Mesendoderm (in vitro differentiated cells): Measurements from ENCODE around the gene SOX8.

Experiments used
- DNase-seq: peaks from one replicate; pipeline ENCODE4 v3.0.0; 2013
- H2AK5ac ChIP-seq: 2 replicates; pipeline ENCODE4 v1.6.1; 2013; ENCODE audit warnings: low read length, inconsistent platforms
- H2BK120ac ChIP-seq: 2 replicates; pipeline ENCODE4 v1.6.1; 2013; ENCODE audit warnings: low read depth, mild to moderate bottlenecking, low read length, moderate library complexity, mixed read lengths
- H2BK15ac ChIP-seq: replicated peaks from 2 replicates; pipeline ENCODE4 v1.6.1; 2013; ENCODE audit warnings: low read depth, mild to moderate bottlenecking, moderate library complexity
- H2BK5ac ChIP-seq: 2 replicates; pipeline ENCODE4 v1.6.1; 2013; ENCODE audit warnings: low read length, inconsistent platforms
- H3K18ac ChIP-seq: 2 replicates; pipeline ENCODE4 v1.6.1; 2013; ENCODE audit warnings: mild to moderate bottlenecking, low read length, mixed read lengths
- H3K23ac ChIP-seq: one replicate; pipeline ENCODE4 v1.6.1; 2013; ENCODE audit warnings: low read length
- H3K27ac ChIP-seq: 2 replicates; pipeline ENCODE4 v1.5.1; 2013; ENCODE audit warnings: low read depth, mild to moderate bottlenecking, inconsistent platforms, low read length, moderate library complexity
- H3K27me3 ChIP-seq: 2 replicates; pipeline ENCODE4 v1.6.1; 2013; ENCODE audit warnings: low read length, control low read depth, mild to moderate bottlenecking, inconsistent platforms; ENCODE audit not compliant: insufficient read depth, poor library complexity
- H3K36me3 ChIP-seq: 2 replicates; pipeline ENCODE4 v1.6.1; 2013; ENCODE audit warnings: low read length, inconsistent platforms; ENCODE audit not compliant: control insufficient read depth, insufficient read depth
- H3K4ac ChIP-seq: one replicate; pipeline ENCODE4 v1.6.1; 2013; ENCODE audit warnings: low read depth, mild to moderate bottlenecking, low read length, moderate library complexity
- H3K4me1 ChIP-seq: 2 replicates; pipeline ENCODE4 v1.6.1; 2013; ENCODE audit warnings: low read depth, low read length, inconsistent platforms; ENCODE audit not compliant: control insufficient read depth
- H3K4me2 ChIP-seq: 2 replicates; pipeline ENCODE4 v1.6.1; 2013; ENCODE audit warnings: low read length
- H3K4me3 ChIP-seq: 2 replicates; pipeline ENCODE4 v1.5.1; 2013; ENCODE audit warnings: mild to moderate bottlenecking, low read length
- H3K56ac ChIP-seq: one replicate; pipeline ENCODE4 v1.6.1; 2013; ENCODE audit warnings: low read length
- H3K79me1 ChIP-seq: 2 replicates; pipeline ENCODE4 v1.6.1; 2013; ENCODE audit warnings: low read length, inconsistent platforms
- H3K79me2 ChIP-seq: 2 replicates; pipeline ENCODE4 v1.6.1; 2013; ENCODE audit warnings: mild to moderate bottlenecking, low read length; ENCODE audit not compliant: control insufficient read depth, insufficient read depth
- H3K9ac ChIP-seq: 2 replicates; pipeline ENCODE4 v1.6.1; 2013; ENCODE audit warnings: low read length, inconsistent platforms
- H4K5ac ChIP-seq: one replicate; pipeline ENCODE4 v1.6.1; 2013; ENCODE audit warnings: low read length
- H4K8ac ChIP-seq: one replicate; pipeline ENCODE4 v1.6.1; 2013; ENCODE audit warnings: low read depth, mild to moderate bottlenecking, control low read depth, low read length, moderate library complexity
- WGBS: extraction: QIAGEN DNeasy Blood & Tissue Kit; methylation state at CpG from one replicate; pipeline ENCODE4 v1.1.7; 2013; ENCODE audit warnings: low lambda C conversion rate, missing lambda C conversion rate; ENCODE audit not compliant: insufficient coverage; ENCODE audit errors: extremely low coverage; 5-methylcytosine and 5-hydroxymethylcytosine counted together

Gene SOX8

GRCh38 chr16:965036-965395, 16.6 kb upstream of the SOX8 start:
- H2AK5ac ChIP-seq = no peak overlapping the region
- H3K23ac ChIP-seq = no peak overlapping the region
- H4K5ac ChIP-seq = no peak overlapping the region
- no peak overlapping the region for H3K56ac ChIP-seq
- peaks cover 3% of the 10 kb centered on the region for H3K79me1 ChIP-seq
- no peak overlapping the region for H3K4me3 ChIP-seq
- no peak overlapping the region for H3K9ac ChIP-seq
- no peak overlapping the region for H2BK5ac ChIP-seq
- no peak overlapping the region for H2BK15ac ChIP-seq
- no peaks in the 10 kb centered on the region for H3K79me2 ChIP-seq
- no peak overlapping the region for H3K4ac ChIP-seq
- no peak overlapping the region for H2BK120ac ChIP-seq
- WGBS = no CpG with 5 or more reads among the region's 13 CpGs
- H3K18ac ChIP-seq = no peak overlapping the region
- H3K4me1 ChIP-seq = no peaks in the 10 kb centered on the region
- H3K36me3 ChIP-seq = no peaks in the 10 kb centered on the region
- DNase-seq = no peak
- no peak overlapping the region for H4K8ac ChIP-seq
- H3K4me2 ChIP-seq = no peak overlapping the region
- no peak overlapping the region for H3K27ac ChIP-seq
- no peaks in the 10 kb centered on the region for H3K27me3 ChIP-seq

GRCh38 chr16:965487-965886, 16.1 kb upstream of the SOX8 start:
- H3K27ac ChIP-seq = no peak overlapping the region

GRCh38 chr16:966035-966434, 15.5 kb upstream of the SOX8 start:
- H2BK5ac ChIP-seq = no peak overlapping the region
- no peaks in the 10 kb centered on the region for H3K79me2 ChIP-seq
- no peak overlapping the region for H2AK5ac ChIP-seq
- no peak overlapping the region for H3K4ac ChIP-seq
- H3K36me3 ChIP-seq = no peaks in the 10 kb centered on the region
- H3K23ac ChIP-seq = no peak overlapping the region
- no peak for DNase-seq
- H4K8ac ChIP-seq = no peak overlapping the region
- no peaks in the 10 kb centered on the region for H3K27me3 ChIP-seq
- H3K4me1 ChIP-seq = no peaks in the 10 kb centered on the region
- no peak overlapping the region for H3K27ac ChIP-seq
- no peak overlapping the region for H3K4me3 ChIP-seq
- no peak overlapping the region for H3K4me2 ChIP-seq
- no CpG with 5 or more reads among the region's 18 CpGs for WGBS
- H3K18ac ChIP-seq = no peak overlapping the region
- H3K79me1 ChIP-seq = peaks cover 3% of the 10 kb centered on the region
- H4K5ac ChIP-seq = no peak overlapping the region
- H3K9ac ChIP-seq = no peak overlapping the region
- H2BK15ac ChIP-seq = no peak overlapping the region
- H2BK120ac ChIP-seq = no peak overlapping the region
- no peak overlapping the region for H3K56ac ChIP-seq

More at GRCh38 chr16:965487-965886, 16.1 kb upstream of the SOX8 start:
- Histone ChIP-seq H2BK120ac (no peak overlapping the region), H2AK5ac (no peak overlapping the region), H3K4ac (no peak overlapping the region), H2BK15ac (no peak overlapping the region), H4K5ac (no peak overlapping the region), H3K27me3 (no peaks in the 10 kb centered on the region), H3K4me1 (no peaks in the 10 kb centered on the region), H3K18ac (no peak overlapping the region), H3K79me2 (no peaks in the 10 kb centered on the region), H3K23ac (no peak overlapping the region), H3K4me2 (no peak overlapping the region), H3K36me3 (no peaks in the 10 kb centered on the region), H4K8ac (no peak overlapping the region), H3K4me3 (no peak overlapping the region), H3K79me1 (peaks cover 3% of the 10 kb centered on the region), H3K56ac (no peak overlapping the region), H2BK5ac (no peak overlapping the region), H3K9ac (no peak overlapping the region)
- no peak for DNase-seq
- WGBS = no CpG with 5 or more reads among the region's 4 CpGs

- H2BK5ac ChIP-seq = no peak overlapping the region
- H3K4me1 ChIP-seq = no peaks in the 10 kb centered on the region
- H4K5ac ChIP-seq = no peak overlapping the region
- no peak overlapping the region for H3K4me3 ChIP-seq
- peaks cover 3% of the 10 kb centered on the region for H3K79me1 ChIP-seq
- no peak overlapping the region for H3K9ac ChIP-seq
- H3K18ac ChIP-seq = no peak overlapping the region
- no peak overlapping the region for H2AK5ac ChIP-seq
- WGBS = no CpG with 5 or more reads among the region's 10 CpGs
- H2BK15ac ChIP-seq = no peak overlapping the region
- DNase-seq = no peak
- H2BK120ac ChIP-seq = no peak overlapping the region
- H3K79me2 ChIP-seq = no peaks in the 10 kb centered on the region
- H3K27me3 ChIP-seq = no peaks in the 10 kb centered on the region
- H3K4me2 ChIP-seq = no peak overlapping the region
- H3K4ac ChIP-seq = no peak overlapping the region
- H3K23ac ChIP-seq = no peak overlapping the region
- H3K27ac ChIP-seq = no peak overlapping the region
- H3K56ac ChIP-seq = no peak overlapping the region
- no peaks in the 10 kb centered on the region for H3K36me3 ChIP-seq
- no peak overlapping the region for H4K8ac ChIP-seq
These were observed 15.1 kb upstream of the SOX8 start for GRCh38 chr16:966505-966904.

GRCh38 chr16:967077-967541, 14.5 kb upstream of the SOX8 start:
- Histone ChIP-seq H3K56ac (no peak overlapping the region), H3K36me3 (no peaks in the 10 kb centered on the region), H3K4me2 (no peak overlapping the region), H3K9ac (no peak overlapping the region), H2AK5ac (no peak overlapping the region), H3K4ac (no peak overlapping the region), H3K79me2 (no peaks in the 10 kb centered on the region), H2BK15ac (no peak overlapping the region), H4K5ac (no peak overlapping the region), H3K27ac (no peak overlapping the region), H3K79me1 (peaks cover 3% of the 10 kb centered on the region), H2BK5ac (no peak overlapping the region), H2BK120ac (no peak overlapping the region), H4K8ac (no peak overlapping the region), H3K27me3 (no peaks in the 10 kb centered on the region), H3K4me1 (no peaks in the 10 kb centered on the region), H3K4me3 (no peak overlapping the region), H3K18ac (no peak overlapping the region), H3K23ac (no peak overlapping the region)
- WGBS = no CpG with 5 or more reads among the region's 20 CpGs
- no peak for DNase-seq

GRCh38 chr16:967546-968295, 13.8 kb upstream of the SOX8 start:
- no peaks in the 10 kb centered on the region for H3K4me1 ChIP-seq
- H3K79me1 ChIP-seq = peaks cover 3% of the 10 kb centered on the region
- H2BK15ac ChIP-seq = no peak overlapping the region
- H3K18ac ChIP-seq = no peak overlapping the region
- no peak overlapping the region for H2BK5ac ChIP-seq
- H3K4me3 ChIP-seq = no peak overlapping the region
- H3K9ac ChIP-seq = no peak overlapping the region
- no CpG with 5 or more reads among the region's 41 CpGs for WGBS
- H2AK5ac ChIP-seq = no peak overlapping the region
- H3K4me2 ChIP-seq = no peak overlapping the region
- H3K36me3 ChIP-seq = no peaks in the 10 kb centered on the region
- no peak overlapping the region for H3K4ac ChIP-seq
- H3K79me2 ChIP-seq = no peaks in the 10 kb centered on the region
- no peak overlapping the region for H4K5ac ChIP-seq
- DNase-seq = no peak
- no peak overlapping the region for H3K27ac ChIP-seq
- no peaks in the 10 kb centered on the region for H3K27me3 ChIP-seq
- H3K23ac ChIP-seq = no peak overlapping the region
- no peak overlapping the region for H3K56ac ChIP-seq
- no peak overlapping the region for H2BK120ac ChIP-seq
- H4K8ac ChIP-seq = no peak overlapping the region
